CD14-positive monocyte (primary cell): ENCODE measurements around the gene ITPRIPL1. TPM values are rescaled to one million over a fixed set of nuclear protein-coding genes. Genes with fewer than 3 reads are reported as not detected.

ENCODE experiments used
- DNase-seq, 3 donors: peaks; one replicate each; pipeline ENCODE4 v3.0.0-alpha.2; 2011 to 2022
- H2AFZ ChIP-seq: 2 replicates; pipeline ENCODE4 v1.6.0; 2012; ENCODE audit warnings: mild to moderate bottlenecking, low read depth, low read length, inconsistent platforms; ENCODE audit not compliant: insufficient read depth, poor library complexity, severe bottlenecking
- H3K27ac ChIP-seq, 2 donors: 1 replicate in 1 of 2; 2 replicates in 1 of 2; pipeline ENCODE4 v1.5.1; 2012 to 2013; ENCODE audit warnings: low read length in 2 of 2, control low read depth in 1 of 2, inconsistent platforms in 1 of 2, low read depth in 1 of 2, mild to moderate bottlenecking in 1 of 2
- H3K27me3 ChIP-seq, 2 donors: one replicate each; pipeline versions ENCODE4 v1.6.0 to v1.6.1; 2011 to 2013; ENCODE audit warnings: low read length in 2 of 2; ENCODE audit not compliant: control insufficient read depth in 2 of 2, insufficient read depth in 2 of 2
- H3K36me3 ChIP-seq, 2 donors: replicated peaks in 1 of 2; 1 replicate in 1 of 2; 2 replicates in 1 of 2; pipeline versions ENCODE4 v1.5.1 to v1.6.1; 2012 to 2013; ENCODE audit warnings: low read length in 2 of 2, control low read depth in 1 of 2, inconsistent platforms in 1 of 2, mild to moderate bottlenecking in 1 of 2; ENCODE audit not compliant: insufficient read depth in 2 of 2, control insufficient read depth in 1 of 2
- H3K4me1 ChIP-seq, 2 donors: 1 replicate in 1 of 2; 2 replicates in 1 of 2; pipeline versions ENCODE4 v1.5.1 to v1.6.1; 2012 to 2013; ENCODE audit warnings: low read length in 2 of 2, control low read depth in 1 of 2, inconsistent platforms in 1 of 2, mild to moderate bottlenecking in 1 of 2, moderate library complexity in 1 of 2; ENCODE audit not compliant: insufficient read depth in 2 of 2, control insufficient read depth in 1 of 2
- H3K4me2 ChIP-seq: replicated peaks from 2 replicates; pipeline ENCODE3; 2012; ENCODE audit warnings: low read length, moderate library complexity, mild to moderate bottlenecking; ENCODE audit not compliant: poor library complexity, severe bottlenecking; ENCODE audit errors: extremely low read depth
- H3K4me3 ChIP-seq, 3 experiments: fragments of 200-600 bp in 1 of 3; sonication (generic) in 1 of 3; replicated peaks in 1 of 3; 1 replicate in 2 of 3; 2 replicates in 1 of 3; pipeline ENCODE4 v1.5.1; 2011 to 2013; ENCODE audit warnings: low read length in 3 of 3, mild to moderate bottlenecking in 3 of 3, control low read depth in 2 of 3, low read depth in 2 of 3, inconsistent platforms in 1 of 3, moderate library complexity in 1 of 3
- H3K79me2 ChIP-seq: 2 replicates; pipeline ENCODE4 v1.6.0; 2012; ENCODE audit warnings: mild to moderate bottlenecking, control low read depth, inconsistent platforms, low read length, moderate library complexity; ENCODE audit not compliant: insufficient read depth
- H3K9ac ChIP-seq: 2 replicates; pipeline ENCODE4 v1.6.0; 2017; ENCODE audit warnings: low read length, mild to moderate bottlenecking; ENCODE audit not compliant: insufficient read depth, poor library complexity, severe bottlenecking
- H3K9me3 ChIP-seq, 2 donors: replicated peaks in 1 of 2; 1 replicate in 1 of 2; 2 replicates in 1 of 2; pipeline versions ENCODE4 v1.5.1 to v1.6.1; 2012 to 2013; ENCODE audit warnings: low read length in 2 of 2, control low read depth in 1 of 2; ENCODE audit not compliant: control insufficient read depth in 1 of 2, insufficient read depth in 1 of 2
- H4K20me1 ChIP-seq: 2 replicates; pipeline ENCODE4 v1.6.0; 2012; ENCODE audit warnings: mild to moderate bottlenecking, low read length, control low read depth, moderate library complexity; ENCODE audit not compliant: insufficient read depth
- H3K27ac Mint-ChIP-seq, 7 donors: one replicate each; pipeline ENCODE4 v1.8.0; 2020; ENCODE audit warnings: mild to moderate bottlenecking in 7 of 7, mixed read lengths in 7 of 7, moderate library complexity in 6 of 7, inconsistent platforms in 2 of 7
- H3K27me3 Mint-ChIP-seq, 3 donors: one replicate each; pipeline ENCODE4 v1.8.0; 2021 to 2022; ENCODE audit warnings: low read depth in 3 of 3, mild to moderate bottlenecking in 3 of 3, mixed read lengths in 3 of 3, moderate library complexity in 3 of 3, inconsistent platforms in 1 of 3
- H3K36me3 Mint-ChIP-seq, 2 donors: one replicate each; pipeline ENCODE4 v1.8.0; 2020; ENCODE audit warnings: mixed read lengths in 2 of 2, inconsistent platforms in 1 of 2, mild to moderate bottlenecking in 1 of 2
- H3K4me1 Mint-ChIP-seq: one replicate; pipeline ENCODE4 v1.8.0; 2020; ENCODE audit warnings: mild to moderate bottlenecking, mixed read lengths
- H3K4me3 Mint-ChIP-seq, 2 donors: one replicate each; pipeline ENCODE4 v1.8.0; 2020; ENCODE audit warnings: mild to moderate bottlenecking in 2 of 2, mixed read lengths in 2 of 2, moderate library complexity in 1 of 2
- H3K9me3 Mint-ChIP-seq, 7 donors: one replicate each; pipeline ENCODE4 v1.8.0; 2020 to 2022; ENCODE audit warnings: mixed read lengths in 7 of 7, mild to moderate bottlenecking in 6 of 7, moderate library complexity in 6 of 7, inconsistent platforms in 2 of 7
- CTCF ChIP-seq: fragments of 200-600 bp; IDR thresholded peaks from one replicate; pipeline ENCODE4 v1.8.0; 2022; ENCODE audit warnings: antibody characterized with exemption, mild to moderate bottlenecking
- WGBS: methylation state at CpG from one replicate; pipeline ENCODE4 v1.1.5; 2013; ENCODE audit warnings: missing lambda C conversion rate; ENCODE audit not compliant: insufficient coverage; 5-methylcytosine and 5-hydroxymethylcytosine counted together
- intact Hi-C, 2 donors: fragments of 100-400 bp; cut with micrococcal nuclease; formaldehyde crosslinking; loops; one replicate each; pipeline versions ENCODE4 v1.15.0 to v1.15.1; 2023
- polyA plus RNA-seq, 3 donors: library from polyadenylated mRNA; depleted of rRNA in 1 of 3; unstranded in 2 of 3; stranded (reverse) in 1 of 3; fragments of 300-500 nt in 2 of 3; fragments of >200 nt in 1 of 3; fragmentation: Illumina TruSeq in 2 of 3; gene quantifications; 1 replicate in 2 of 3; 2 replicates in 1 of 3; pipeline ENCODE4 v1.2.3, GENCODE V29; 2012 to 2021

ITPRIPL1 gene
- polyA plus RNA-seq, 3 donors, result 0.18 to 0.50 (median 0.39) TPM

- no peak for TF ChIP-seq CTCF
- H3K36me3 Mint-ChIP-seq, result peaks cover 43 to 45% of the 10 kb centered on the region in 2 donors
- peaks cover 53% of the 10 kb centered on the region for H3K79me2 ChIP-seq
These were observed 20.5 kb upstream of the ITPRIPL1 start for GRCh38 chr2:96304606-96305005.

GRCh38 chr2:96305091-96305978 is 19.8 kb upstream of the ITPRIPL1 start, which contains the start of gene SNRNP200:
Gene SNRNP200 (minus strand): TSS chr2:96305546. CDS start chr2:96305437, 109 bp downstream.
- TF ChIP-seq CTCF, result no peak
- Mint-ChIP-seq H3K9me3 (no peaks in the 10 kb centered on the region), H3K4me3 (peak within 1 kb of the TSS; percentile 98 to 99), H3K27me3 (peaks cover 0 to 3% (median 0%) of the 10 kb centered on the region in 3 donors), H3K27ac (peak within 1 kb of the TSS; percentile 93 to 98 (median 97)), H3K4me1 (peaks cover 32% of the 10 kb centered on the region), H3K36me3 (peaks cover 38 to 39% of the 10 kb centered on the region in 2 donors)
- Histone ChIP-seq H3K27me3 (no peaks in the 10 kb centered on the region), H3K36me3 (peaks cover 37 to 42% of the 10 kb centered on the region in 2 donors), H4K20me1 (peaks cover 10% of the 10 kb centered on the region), H3K9me3 (no peaks in the 10 kb centered on the region), H3K79me2 (peaks cover 53% of the 10 kb centered on the region), H3K9ac (peak within 1 kb of the TSS; percentile 83), H3K4me2 (peak within 1 kb of the TSS; percentile 93), H3K4me3 (peak within 1 kb of the TSS; percentile 83 to 97 (median 93)), H3K4me1 (peaks cover 13 to 19% of the 10 kb centered on the region in 2 donors), H2AFZ (peak within 1 kb of the TSS; percentile 96), H3K27ac (peak within 1 kb of the TSS; percentile 57 to 90)
- DNase-seq, result peak; percentile 81 to 86 (median 83)
- under 1% methylated on average over 47 of the region's 61 CpGs for WGBS
- intact Hi-C loops, result loop anchor here (2.0 to 5.0 kb wide), 2 partner anchors 31 to 38 kb away; partner anchors contain the start of genes CIAO1 (in 1 of the 2) and TMEM127 (in 1 of the 2)

More at GRCh38 chr2:96304606-96305005, 20.5 kb upstream of the ITPRIPL1 start:
- intact Hi-C loops, result loop anchor here (2.0 to 5.0 kb wide), 2 partner anchors 32 to 37 kb away; partner anchors contain the start of genes CIAO1 (in 2 of the 2) and TMEM127 (in 2 of the 2)
- Histone ChIP-seq H3K27me3 (no peaks in the 10 kb centered on the region), H3K36me3 (peaks cover 43 to 49% of the 10 kb centered on the region in 2 donors), H4K20me1 (peaks cover 10% of the 10 kb centered on the region), H3K27ac (peak overlapping the region in 1 of 2 donors; percentile 90), H3K9me3 (no peaks in the 10 kb centered on the region), H3K4me3 (peak overlapping the region; percentile 83 to 97 (median 93)), H3K4me2 (peak overlapping the region; percentile 93), H3K4me1 (peaks cover 13 to 19% of the 10 kb centered on the region in 2 donors), H2AFZ (peak overlapping the region; percentile 96), H3K9ac (peak overlapping the region; percentile 83)
- Mint-ChIP-seq H3K27me3 (peaks cover 0 to 3% (median 0%) of the 10 kb centered on the region in 3 donors), H3K9me3 (no peaks in the 10 kb centered on the region), H3K4me3 (peak overlapping the region in 1 of 2 donors; percentile 98), H3K4me1 (peaks cover 32% of the 10 kb centered on the region), H3K27ac (peak overlapping the region in 6 of 7 donors; percentile 7 to 98 (median 76))
- DNase-seq, result no peak
- 81% methylated on average over 7 of the region's 11 CpGs for WGBS
